Measurements from ENCODE around the gene UBE2O. TPM values are rescaled to one million over a fixed set of nuclear protein-coding genes. Genes with fewer than 3 reads are reported as not detected.

UBE2O gene
- total and polyA plus RNA-seq, 9 donors = 8.3 to 37.2 (median 27.9) TPM

- H3K27ac ChIP-seq = no peak overlapping the region
- 87 to 88% (median 88%) methylated on average over 7 of the region's 7 CpGs for WGBS, 3 donors
- no peak for DNase-seq
- no peak for TF ChIP-seq CTCF (IDR thresholded peaks at IDR 0.05)
- no peak for TF ChIP-seq POLR2A (IDR thresholded peaks at IDR 0.05)
- no peak for TF ChIP-seq EP300 (IDR thresholded peaks at IDR 0.05)
- H3K4me1 ChIP-seq (ENCODE audit: insufficient read depth) = peaks cover 2% of the 10 kb centered on the region
- H3K27me3 ChIP-seq = no peaks in the 10 kb centered on the region
- H3K9me3 ChIP-seq = no peaks in the 10 kb centered on the region
- H3K36me3 ChIP-seq = no peaks in the 10 kb centered on the region
- intact Hi-C loops (cut with DNase I) = no loop called here
- no peak overlapping the region for H3K4me3 ChIP-seq
Observed at GRCh38 chr17:76434870-76435269, 18.1 kb downstream of the UBE2O start.

- Histone ChIP-seq H3K4me3 (no peak overlapping the region), H3K36me3 (no peaks in the 10 kb centered on the region), H3K27me3 (no peaks in the 10 kb centered on the region), H3K4me1 (ENCODE audit: insufficient read depth) (peaks cover 2% of the 10 kb centered on the region), H3K9me3 (no peaks in the 10 kb centered on the region), H3K27ac (no peak overlapping the region)
- WGBS, 3 donors = 95 to 98% (median 95%) methylated on average over 9 of the region's 9 CpGs
- DNase-seq = no peak
- intact Hi-C loops (cut with DNase I) = no loop called here
- TF ChIP-seq EP300 (IDR thresholded peaks at IDR 0.05) (no peak), CTCF (IDR thresholded peaks at IDR 0.05) (no peak)
Observed at GRCh38 chr17:76433693-76434092, 19.3 kb downstream of the UBE2O start.

DNA sequence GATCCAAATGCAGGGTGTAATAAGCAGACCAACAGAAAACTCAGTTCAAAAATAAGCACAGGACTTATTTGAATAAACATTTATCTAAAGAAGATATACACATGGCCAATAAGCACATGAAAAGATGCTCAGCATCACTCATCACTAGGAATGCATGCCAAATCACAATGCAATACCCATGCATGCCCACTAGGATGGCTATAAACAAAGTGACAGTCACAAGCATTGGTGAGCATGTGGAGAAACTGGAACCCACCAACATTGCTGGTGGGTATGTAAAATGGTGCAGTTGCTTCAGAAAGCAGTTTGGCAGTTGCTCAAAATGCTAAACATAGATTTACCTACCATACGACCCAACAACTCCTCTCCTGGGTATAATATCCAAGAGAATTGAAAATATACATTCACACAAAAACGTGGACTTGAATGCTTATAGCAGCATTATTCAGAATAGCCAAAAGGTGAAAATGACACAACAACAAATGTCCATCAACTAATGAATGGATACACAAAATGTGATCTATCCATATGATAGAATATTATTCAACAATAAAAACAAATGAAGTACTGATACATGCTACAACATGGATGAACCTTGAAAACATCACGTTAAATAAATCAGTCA lies 20.1 kb downstream of the UBE2O start:
- peaks cover 2% of the 10 kb centered on the region for H3K4me1 ChIP-seq (ENCODE audit: insufficient read depth)
- no peak for DNase-seq
- WGBS, 3 donors = 80 to 84% (median 83%) methylated on average over 3 of the region's 3 CpGs
- H3K36me3 ChIP-seq = no peaks in the 10 kb centered on the region
- no peak overlapping the region for H3K4me3 ChIP-seq
- TF ChIP-seq POLR2A (IDR thresholded peaks at IDR 0.05) = no peak
- TF ChIP-seq CTCF (IDR thresholded peaks at IDR 0.05) = no peak
- TF ChIP-seq EP300 (IDR thresholded peaks at IDR 0.05) = no peak
- intact Hi-C loops (cut with DNase I) = no loop called here
- H3K9me3 ChIP-seq = no peaks in the 10 kb centered on the region
- no peaks in the 10 kb centered on the region for H3K27me3 ChIP-seq
- H3K27ac ChIP-seq = no peak overlapping the region

DNA sequence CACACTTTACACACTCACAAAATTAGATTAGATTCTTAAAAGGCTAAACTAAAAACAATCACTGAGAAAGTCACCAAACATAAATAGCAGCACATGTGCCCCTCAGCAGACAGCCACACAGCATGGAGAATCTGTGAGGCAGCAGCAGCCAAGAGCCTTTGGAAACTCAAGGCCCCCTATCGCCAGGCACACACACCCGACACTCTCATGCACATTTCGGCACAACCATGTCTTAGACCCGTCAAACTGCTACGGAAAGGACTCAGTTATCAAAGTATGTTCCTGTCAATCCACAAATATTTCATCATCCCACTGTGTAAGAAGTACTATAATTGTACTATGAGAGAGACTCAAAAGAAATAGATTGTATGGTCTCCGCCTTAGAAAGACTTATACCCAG lies 20.9 kb downstream of the UBE2O start:
- no peak overlapping the region for H3K27ac ChIP-seq
- TF ChIP-seq POLR2A (IDR thresholded peaks at IDR 0.05) (no peak), EP300 (IDR thresholded peaks at IDR 0.05) (no peak), CTCF (IDR thresholded peaks at IDR 0.05) (no peak)
- H3K27me3 ChIP-seq = no peaks in the 10 kb centered on the region
- no peak for DNase-seq
- peaks cover 3% of the 10 kb centered on the region for H3K4me1 ChIP-seq (ENCODE audit: insufficient read depth)
- no peak overlapping the region for H3K4me3 ChIP-seq
- no peaks in the 10 kb centered on the region for H3K36me3 ChIP-seq
- intact Hi-C loops (cut with DNase I) = no loop called here
- WGBS, 3 donors = 89 to 90% (median 90%) methylated on average over 6 of the region's 6 CpGs
- H3K9me3 ChIP-seq = no peaks in the 10 kb centered on the region

Data from ovary (tissue), 9 donors.